ENCODE measurements around the gene ADGRB3.

DNA sequence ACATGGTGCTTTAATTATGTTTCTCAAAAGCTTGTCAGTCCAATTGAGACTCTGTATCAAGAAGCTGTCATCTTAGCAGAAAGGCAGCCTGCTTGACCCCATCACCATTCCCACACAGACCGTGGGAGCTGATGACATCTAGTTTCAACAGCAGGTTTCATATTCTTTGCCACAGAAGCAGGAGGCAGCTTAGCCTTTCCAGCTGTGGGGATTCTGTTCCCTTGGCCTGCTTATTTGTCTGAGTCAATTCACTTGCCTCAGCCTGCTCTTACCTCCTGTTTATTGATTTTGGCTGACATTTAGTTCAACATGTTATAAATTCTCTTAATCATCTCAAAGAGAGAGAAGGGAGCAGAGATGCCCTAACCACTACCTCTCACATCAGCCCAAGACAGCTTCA, 527.7 kb downstream of the ADGRB3 start:
- TF ChIP-seq CEBPB (IDR thresholded peaks at IDR 0.05) (no peak), YY1 (IDR thresholded peaks at IDR 0.05; ENCODE audit: low read depth) (no peak)

All from Ishikawa (cell line).